ENCODE results near the gene GPR150. TPM values are rescaled to one million over a fixed set of nuclear protein-coding genes. Genes with fewer than 3 reads are reported as not detected.

GPR150 gene
- total RNA-seq, 4 donors from 2014 or later = 0.95 to 4.1 TPM; not detected in 2

GRCh38 chr5:95655575-95655974, 35.7 kb downstream of the GPR150 start:
- Histone ChIP-seq H3K27me3 (no peaks in the 10 kb centered on the region), H3K27ac (no peak overlapping the region), H3K4me3 (no peak overlapping the region), H3K36me3 (no peaks in the 10 kb centered on the region), H3K9me3 (no peaks in the 10 kb centered on the region), H3K4me1 (no peaks in the 10 kb centered on the region)
- no peak for TF ChIP-seq POLR2A (IDR thresholded peaks at IDR 0.05)
- no peak for TF ChIP-seq CTCF (IDR thresholded peaks at IDR 0.05)
- DNase-seq = no peak

GRCh38 chr5:95660060-95660459, 40.2 kb downstream of the GPR150 start:
- H3K9me3 ChIP-seq = no peaks in the 10 kb centered on the region
- H3K4me3 ChIP-seq = no peak overlapping the region
- no peaks in the 10 kb centered on the region for H3K36me3 ChIP-seq
- TF ChIP-seq CTCF (IDR thresholded peaks at IDR 0.05) (no peak), POLR2A (IDR thresholded peaks at IDR 0.05) (no peak)
- no peaks in the 10 kb centered on the region for H3K4me1 ChIP-seq
- H3K27me3 ChIP-seq = peaks cover 0 to 4% of the 10 kb centered on the region in 2 donors
- no peak overlapping the region for H3K27ac ChIP-seq
- DNase-seq = no peak

DNA sequence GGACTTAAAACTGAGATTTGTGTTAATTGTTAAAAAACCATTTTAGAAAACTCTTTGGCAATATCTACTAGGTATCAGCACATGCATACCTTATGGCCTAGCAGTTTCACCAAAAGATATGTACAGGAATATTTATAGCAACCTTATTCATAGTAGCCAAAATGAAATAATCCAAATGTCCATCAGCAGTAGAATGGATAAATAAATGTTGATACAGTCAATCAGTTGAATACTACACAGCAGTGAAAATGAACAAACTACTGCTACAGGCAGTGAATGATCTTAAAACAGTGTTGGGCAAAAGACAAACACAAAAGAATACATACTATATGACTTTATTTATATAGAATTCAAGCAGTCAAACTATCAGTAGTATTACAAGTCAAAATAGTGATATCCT, 43.1 kb downstream of the GPR150 start:
- H3K27me3 ChIP-seq = peaks cover 0 to 4% of the 10 kb centered on the region in 2 donors
- H3K36me3 ChIP-seq = no peaks in the 10 kb centered on the region
- no peaks in the 10 kb centered on the region for H3K9me3 ChIP-seq
- no peak for TF ChIP-seq POLR2A (IDR thresholded peaks at IDR 0.05)
- no peak for TF ChIP-seq CTCF (IDR thresholded peaks at IDR 0.05)
- H3K4me3 ChIP-seq = no peak overlapping the region
- H3K27ac ChIP-seq = no peak overlapping the region
- no peak for DNase-seq
- H3K4me1 ChIP-seq = no peaks in the 10 kb centered on the region

GRCh38 chr5:95664204-95664786, 44.4 kb downstream of the GPR150 start:
- H3K4me1 ChIP-seq = no peaks in the 10 kb centered on the region
- no peak overlapping the region for H3K4me3 ChIP-seq
- H3K36me3 ChIP-seq = no peaks in the 10 kb centered on the region
- DNase-seq = peak in 2 of 3 donors; percentile 38 to 72
- H3K9me3 ChIP-seq = no peaks in the 10 kb centered on the region
- TF ChIP-seq CTCF (IDR thresholded peaks at IDR 0.05) (peak; percentile 40 to 90 (median 80)), POLR2A (IDR thresholded peaks at IDR 0.05) (no peak)
- H3K27me3 ChIP-seq = peaks cover 0 to 4% of the 10 kb centered on the region in 2 donors
- H3K27ac ChIP-seq = no peak overlapping the region

- H3K9me3 ChIP-seq = no peaks in the 10 kb centered on the region
- H3K27me3 ChIP-seq = peaks cover 0 to 4% of the 10 kb centered on the region in 2 donors
- no peak for TF ChIP-seq POLR2A (IDR thresholded peaks at IDR 0.05)
- H3K4me1 ChIP-seq = no peaks in the 10 kb centered on the region
- H3K36me3 ChIP-seq = no peaks in the 10 kb centered on the region
- H3K27ac ChIP-seq = no peak overlapping the region
- no peak overlapping the region for H3K4me3 ChIP-seq
- DNase-seq = no peak
Observed at GRCh38 chr5:95667061-95667618, 47.3 kb downstream of the GPR150 start.

DNA sequence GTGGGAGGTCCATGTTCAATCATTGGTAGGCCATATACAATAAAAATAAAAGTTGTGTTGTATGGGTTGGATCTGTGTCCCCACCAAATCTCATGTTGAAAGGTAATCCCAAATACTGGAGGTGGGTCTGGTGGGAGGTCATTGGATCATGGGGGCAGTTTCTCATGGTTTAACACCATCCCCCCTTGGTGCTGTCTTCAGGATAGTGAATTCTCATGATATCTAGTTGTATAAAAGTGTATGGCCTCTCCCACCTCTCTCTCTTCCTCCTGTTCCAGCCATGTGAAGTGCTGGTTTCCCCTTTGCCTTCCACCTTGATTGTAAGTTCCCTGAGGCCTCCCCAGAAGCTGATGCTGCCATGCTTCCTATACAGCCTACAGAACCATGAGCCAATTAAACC, 47.8 kb downstream of the GPR150 start:
- no peaks in the 10 kb centered on the region for H3K4me1 ChIP-seq
- H3K27me3 ChIP-seq = peaks cover 0 to 4% of the 10 kb centered on the region in 2 donors
- no peaks in the 10 kb centered on the region for H3K36me3 ChIP-seq
- H3K27ac ChIP-seq = no peak overlapping the region
- DNase-seq = no peak
- no peaks in the 10 kb centered on the region for H3K9me3 ChIP-seq
- TF ChIP-seq CTCF (IDR thresholded peaks at IDR 0.05) (no peak), POLR2A (IDR thresholded peaks at IDR 0.05) (no peak)
- no peak overlapping the region for H3K4me3 ChIP-seq

All from Peyer's patch (tissue), 4 donors.